Fibroblast of skin of back (primary cell): ENCODE data around the gene DCXR.

Source experiments
- DNase-seq: peaks from one replicate; pipeline ENCODE4 v3.0.0-alpha.2; 2013

The DCXR gene

DNA sequence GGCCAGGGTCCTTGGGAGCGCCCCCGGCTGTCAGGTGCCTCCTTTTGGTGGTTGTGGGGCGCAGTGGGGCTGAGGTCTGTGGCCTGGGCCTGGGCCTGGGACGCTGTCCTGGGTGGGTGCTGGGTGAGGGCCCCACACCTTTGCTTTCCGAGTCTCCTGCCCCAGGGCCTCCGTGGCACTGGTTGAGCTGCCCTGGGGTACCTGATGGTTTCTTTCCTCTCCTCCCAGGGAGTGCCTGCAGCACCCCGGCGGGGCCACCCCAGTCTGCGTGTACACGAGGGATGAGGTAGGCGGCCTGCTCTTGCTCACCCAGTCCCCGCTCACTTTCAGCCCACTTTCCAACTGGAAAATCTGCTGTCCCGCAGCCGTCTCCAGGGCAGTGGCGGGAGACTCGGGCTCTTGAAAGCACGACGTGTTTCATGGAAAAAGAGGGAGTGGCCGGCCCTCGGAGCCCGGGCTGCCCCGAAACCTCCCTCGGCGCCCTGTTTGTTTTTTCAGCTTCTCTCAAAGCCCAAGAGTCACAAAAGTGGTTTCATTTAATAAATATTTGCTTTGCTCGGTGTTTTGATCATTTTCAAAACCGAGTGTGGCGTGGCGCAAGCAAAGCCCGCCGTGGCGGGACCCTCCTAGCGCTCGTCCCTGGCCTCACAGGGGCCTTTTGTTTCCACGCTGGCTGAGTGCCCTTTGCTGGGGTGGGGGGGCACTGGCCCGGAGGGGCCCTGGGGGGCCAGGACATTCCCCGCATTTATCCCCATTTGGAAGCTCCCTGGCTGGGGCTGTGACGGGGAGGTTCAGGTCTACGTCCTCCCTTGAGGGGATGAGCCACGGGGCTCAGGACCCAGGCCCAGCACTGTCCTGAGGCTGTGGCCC lies 42.7 kb downstream of the DCXR start:
- no peak for DNase-seq

DNA sequence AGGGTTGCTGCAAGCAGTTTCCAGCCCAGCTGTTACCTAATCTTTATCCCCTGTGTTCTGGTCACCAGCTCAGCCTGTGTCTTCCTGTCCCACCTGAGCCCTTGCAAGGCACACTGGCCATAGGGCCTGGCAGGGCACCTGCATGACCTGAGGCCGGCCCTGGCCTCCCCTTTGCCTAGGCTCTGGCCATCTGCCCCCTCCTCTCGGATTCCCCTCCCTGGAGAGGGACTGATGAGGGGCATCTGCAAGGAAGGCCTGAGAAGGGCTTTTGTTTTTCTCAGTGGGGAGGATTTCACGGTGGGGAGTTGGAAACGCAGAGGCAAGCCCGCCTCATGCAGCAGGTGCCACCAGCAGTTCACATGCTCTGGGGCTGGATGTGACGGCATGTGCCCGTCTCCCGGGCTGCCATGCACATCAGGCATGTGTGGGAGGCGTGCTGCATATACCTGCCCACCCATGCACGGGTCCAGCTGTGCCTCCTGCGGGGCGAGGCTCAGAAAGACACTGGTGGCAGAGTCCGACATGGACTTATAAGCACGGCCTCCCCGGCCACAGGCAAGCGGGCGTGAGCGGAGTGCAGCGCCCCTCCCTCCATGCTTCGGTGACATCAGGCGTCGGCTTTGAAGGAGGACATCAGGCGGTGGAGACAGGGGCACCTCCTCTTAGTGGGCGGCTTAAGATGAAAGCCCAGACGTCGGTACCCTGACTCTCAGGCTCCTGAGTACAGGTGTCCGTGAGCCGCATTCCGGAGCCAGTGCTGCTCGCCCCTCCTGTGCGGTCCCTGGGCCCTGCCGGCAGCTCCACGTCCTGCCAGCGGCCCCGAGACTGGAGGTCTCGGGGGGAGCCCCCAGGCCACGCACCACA lies 43.5 kb downstream of the DCXR start:
- no peak for DNase-seq

DNA sequence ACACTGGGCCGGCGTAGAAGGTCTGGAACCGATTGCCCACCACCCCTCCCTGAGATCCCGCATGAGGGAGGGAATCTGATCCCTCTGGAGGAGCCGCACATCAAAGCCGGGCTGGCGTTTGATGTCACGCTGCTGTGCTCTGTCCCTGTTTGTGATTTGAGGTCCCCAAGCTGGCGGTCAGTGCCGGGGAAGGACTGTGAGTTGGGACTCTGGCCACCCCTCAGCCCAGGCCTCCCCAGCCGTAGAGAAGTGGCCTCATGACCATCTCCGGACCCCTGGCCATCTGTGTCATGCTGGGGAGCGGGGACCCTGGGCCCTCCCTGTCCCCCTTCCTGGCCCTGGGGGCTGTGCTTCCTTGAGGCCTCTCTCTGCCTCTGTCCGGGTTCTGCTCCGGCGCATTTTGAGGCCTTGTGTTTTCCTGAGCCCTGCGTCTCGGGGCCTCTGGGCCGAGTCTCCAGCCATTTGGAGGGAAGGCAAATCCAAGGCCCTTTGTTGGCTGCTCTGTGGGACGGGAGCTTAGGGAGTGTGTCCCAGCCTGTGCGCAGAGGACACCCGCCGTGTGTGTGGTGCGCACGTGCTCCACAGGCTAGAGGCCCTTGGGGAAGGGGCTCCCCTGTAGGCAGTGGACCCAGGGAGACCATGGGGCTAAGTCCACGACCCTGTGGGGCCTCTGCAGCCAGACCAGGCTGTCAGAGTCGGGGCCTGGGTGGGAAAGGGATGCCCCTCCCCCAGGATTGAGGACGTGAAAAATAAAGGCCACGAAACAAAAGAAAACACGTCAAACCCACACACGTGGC lies 45.0 kb downstream of the DCXR start:
- no peak for DNase-seq

DNA sequence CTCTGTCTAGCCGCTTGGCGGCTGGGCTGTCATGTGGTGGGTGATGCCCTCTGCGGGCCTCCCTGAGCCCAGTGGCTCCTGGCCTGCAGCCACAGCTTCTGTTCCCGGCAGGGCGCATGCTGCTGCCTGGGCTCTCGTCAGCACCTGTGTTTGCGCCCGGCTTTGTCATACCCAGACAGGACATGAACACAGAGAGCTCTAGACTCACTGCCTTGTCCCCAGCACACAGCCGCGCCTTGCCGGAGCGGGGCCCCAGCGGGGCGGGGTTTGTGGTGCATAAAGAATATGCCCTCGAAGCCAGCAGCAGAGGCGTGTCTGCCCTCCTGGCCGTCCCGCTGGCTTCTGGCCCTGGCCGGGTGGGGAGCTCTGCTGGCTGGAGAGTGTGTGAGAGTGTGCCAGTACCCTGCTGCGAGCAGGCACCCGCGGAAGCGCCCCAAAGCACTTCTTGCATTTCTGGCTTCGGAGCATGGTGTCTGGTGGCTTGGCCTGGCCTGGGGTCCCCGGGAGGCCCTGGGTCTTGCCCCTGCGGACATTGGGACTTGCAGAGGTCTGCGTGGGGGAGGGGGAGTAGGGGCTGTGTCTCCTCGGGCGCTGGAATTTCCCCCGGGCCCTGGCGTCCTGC lies 45.7 kb downstream of the DCXR start:
- DNase-seq = peak; percentile 59

DNA sequence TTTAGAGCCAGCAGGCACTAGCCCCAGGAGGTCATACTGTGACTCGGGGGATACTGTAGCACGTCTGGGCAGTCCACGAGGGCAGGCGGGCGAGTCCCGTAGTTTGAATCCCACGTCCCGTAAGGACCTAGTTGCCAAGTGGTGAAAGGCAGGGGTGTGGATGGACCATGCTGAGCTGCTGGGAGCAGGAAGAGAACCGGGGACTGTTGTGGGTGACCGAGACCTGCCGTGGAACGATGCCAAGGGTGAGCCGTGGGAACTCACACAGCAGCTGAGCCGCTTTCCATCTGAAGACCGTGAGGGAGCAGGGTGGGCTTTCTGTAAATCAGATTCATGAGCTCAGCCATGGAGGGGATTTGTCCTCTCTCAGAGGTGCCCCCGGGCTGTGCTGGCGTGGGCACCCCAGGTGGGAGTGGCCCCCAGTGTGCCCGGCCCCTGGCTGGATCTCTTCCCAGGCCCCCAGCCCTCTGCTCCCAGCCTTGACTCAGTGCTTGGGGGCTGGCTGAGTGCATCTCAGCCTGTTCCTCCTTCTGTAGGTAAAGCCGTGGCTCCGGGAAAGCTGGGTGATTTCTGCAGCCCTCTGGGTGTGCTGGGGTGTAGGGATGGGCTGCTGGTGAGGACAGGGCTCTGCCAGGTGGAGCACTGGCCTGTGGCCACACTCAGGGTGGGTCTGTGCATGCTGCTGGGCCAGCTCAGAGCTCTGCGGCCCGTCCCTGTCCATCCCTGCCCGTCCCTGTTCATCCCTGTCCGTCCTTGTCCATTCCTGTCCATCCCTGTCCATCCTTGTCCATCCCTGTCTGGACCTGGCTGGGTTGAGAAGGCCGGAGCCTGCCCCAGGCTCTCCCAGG lies 46.4 kb downstream of the DCXR start:
- no peak for DNase-seq

DNA sequence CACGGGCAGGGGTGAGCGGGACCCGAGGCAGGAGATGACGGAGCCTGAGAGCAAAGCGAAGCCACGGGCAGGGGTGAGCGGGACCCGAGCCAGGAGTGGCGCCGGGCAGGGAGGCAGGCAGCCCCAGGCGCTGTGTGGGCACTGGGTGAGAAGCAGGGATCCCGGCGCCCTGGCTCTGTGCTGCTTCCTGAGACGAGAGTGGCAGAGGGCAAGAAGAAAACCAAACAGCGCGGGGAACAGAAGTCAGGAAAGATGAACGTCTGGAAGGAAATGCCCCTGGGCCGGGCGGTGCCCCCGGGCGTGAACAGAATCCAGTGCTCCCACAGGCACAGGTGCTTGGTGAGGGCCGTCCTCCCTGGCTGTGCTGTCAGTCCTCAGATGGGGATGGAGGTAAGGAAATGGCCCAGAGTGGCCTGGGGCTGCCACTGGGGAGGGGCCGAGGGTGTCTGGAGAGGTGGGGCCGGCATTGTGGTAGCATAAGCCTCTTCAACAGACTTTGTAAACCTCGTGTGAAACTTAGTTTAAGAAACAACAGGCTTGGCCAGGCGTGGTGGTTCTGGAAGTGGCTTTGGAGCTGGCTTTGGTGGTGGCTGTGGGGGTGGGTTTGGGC lies 50.2 kb downstream of the DCXR start:
- DNase-seq = no peak

DNA sequence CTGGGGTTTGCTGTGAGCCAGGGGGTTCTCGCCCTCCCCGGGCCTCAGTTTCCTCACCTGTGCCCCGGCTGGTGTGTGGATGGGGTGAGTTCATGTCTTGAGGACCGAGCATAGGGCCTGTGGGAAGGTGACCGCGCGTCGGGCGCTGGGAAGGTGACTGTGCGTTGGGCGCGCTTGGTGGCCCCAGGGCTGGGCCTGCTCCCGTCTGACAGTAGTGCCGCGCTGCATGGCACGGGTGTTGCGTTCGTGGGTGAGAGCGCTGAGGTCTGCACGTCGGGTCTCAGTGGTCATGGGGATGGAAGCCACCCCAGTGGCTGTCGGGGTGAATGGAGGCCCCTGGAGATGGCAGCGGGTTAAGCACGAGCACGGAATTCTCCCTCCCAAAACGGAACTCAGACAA lies 50.9 kb downstream of the DCXR start:
- DNase-seq = no peak
